HepG2 (cell line): ENCODE measurements around the gene PHF23. TPM values are rescaled to one million over a fixed set of nuclear protein-coding genes. Genes with fewer than 3 reads are reported as not detected.
A peak's percentile ranks its signal among the peaks of the same experiment; 100 is the strongest.

Source experiments
- AGO1 ChIP-seq: fragments of 200-400 bp; formaldehyde crosslinking; IDR thresholded peaks from 2 replicates; pipeline ENCODE4 v1.6.1; 2017; ENCODE audit warnings: mild to moderate bottlenecking, low read depth, low read length, moderate library complexity; ENCODE audit not compliant: poor library complexity, severe bottlenecking
- CHD4 ChIP-seq: fragments of 200-600 bp; sonication (generic); IDR thresholded peaks from 2 replicates; pipeline ENCODE4 v1.7.0; 2017; ENCODE audit warnings: mild to moderate bottlenecking, low read length, borderline replicate concordance
- RARA ChIP-seq: IDR thresholded peaks from 2 replicates; pipeline ENCODE4 v1.6.1; 2016; ENCODE audit warnings: missing genetic modification reagents, missing compliant biosample characterization
- RXRB ChIP-seq: IDR thresholded peaks from 2 replicates; pipeline ENCODE4 v1.6.1; 2016; ENCODE audit warnings: borderline replicate concordance, missing genetic modification reagents, missing compliant biosample characterization
- SIX4 ChIP-seq: sonication (generic); formaldehyde crosslinking; IDR thresholded peaks from 2 replicates; pipeline ENCODE4 v1.4.0; 2020; ENCODE audit warnings: missing genetic modification reagents
- SSRP1 ChIP-seq: IDR thresholded peaks from 2 replicates; pipeline ENCODE4 v1.6.1; 2016; ENCODE audit warnings: control low read depth
- ZMYM2 ChIP-seq: sonication (generic); formaldehyde crosslinking; IDR thresholded peaks from 2 replicates; pipeline ENCODE4 v1.8.0; 2022; ENCODE audit warnings: mild to moderate bottlenecking, missing genetic modification reagents
- ZNF101 ChIP-seq: sonication (generic); formaldehyde crosslinking; IDR thresholded peaks from 2 replicates; pipeline ENCODE4 v1.4.0; 2020; ENCODE audit warnings: mild to moderate bottlenecking, low read depth, missing genetic modification reagents, borderline replicate concordance
- ZNF274 ChIP-seq: sonication (generic); formaldehyde crosslinking; IDR thresholded peaks from 2 replicates; pipeline ENCODE4 v1.5.1; 2020; ENCODE audit warnings: mild to moderate bottlenecking, missing genetic modification reagents
- ZNF530 ChIP-seq: sonication (generic); formaldehyde crosslinking; IDR thresholded peaks from 2 replicates; pipeline ENCODE4 v1.5.0; 2020; ENCODE audit warnings: low read depth, mild to moderate bottlenecking, missing genetic modification reagents
- ZNF607 ChIP-seq: sonication (generic); formaldehyde crosslinking; IDR thresholded peaks from 2 replicates; pipeline ENCODE4 v1.5.1; 2020; ENCODE audit warnings: missing genetic modification reagents, mild to moderate bottlenecking, borderline replicate concordance
- ZNF790 ChIP-seq: sonication (generic); formaldehyde crosslinking; IDR thresholded peaks from 2 replicates; pipeline ENCODE4 v1.8.0; 2022; ENCODE audit warnings: missing genetic modification reagents, mild to moderate bottlenecking, borderline replicate concordance
- ZNF883 ChIP-seq: sonication (generic); formaldehyde crosslinking; IDR thresholded peaks from 2 replicates; pipeline ENCODE4 v1.5.1; 2020; ENCODE audit warnings: mild to moderate bottlenecking, missing genetic modification reagents; ENCODE audit errors: not compliant biosample characterization
- polyA plus RNA-seq, 8 experiments: library from polyadenylated mRNA; depleted of rRNA in 3 of 8; stranded (reverse) in 7 of 8; unstranded in 1 of 8; fragments of >200 nt; fragmentation: Illumina TruSeq in 4 of 8; extraction: Trizol in 4 of 8; gene quantifications; 2 replicates each; pipeline versions ENCODE4 v1.2.1 to v1.2.3, GENCODE V29; 2011 to 2016; ENCODE audit warnings: low read depth in 4 of 8, missing spikeins in 1 of 8, mixed read lengths in 1 of 8; ENCODE audit not compliant: insufficient read depth in 1 of 8
- total RNA-seq, 5 experiments: library from RNA; depleted of rRNA; stranded (reverse); fragments of >200 nt; fragmentation: Illumina TruSeq; extraction: Trizol; gene quantifications; 2 replicates each; pipeline ENCODE4 v1.2.3, GENCODE V29; 2016; ENCODE audit warnings: low read depth in 1 of 5
- TF ChIP-seq, protein P1 (sequence below): sonication (generic); formaldehyde crosslinking; IDR thresholded peaks from 2 replicates; pipeline ENCODE4 v1.4.0; 2020; ENCODE audit warnings: missing genetic modification reagents
- TF ChIP-seq, protein P2 (sequence below): sonication (generic); formaldehyde crosslinking; IDR thresholded peaks from 2 replicates; pipeline ENCODE4 v1.5.0; 2020; ENCODE audit warnings: missing genetic modification reagents
- TF ChIP-seq, protein P3 (sequence below): sonication (generic); formaldehyde crosslinking; IDR thresholded peaks from 2 replicates; pipeline ENCODE4 v1.8.0; 2022; ENCODE audit warnings: low read depth, missing genetic modification reagents
- TF ChIP-seq, protein P4 (sequence below): sonication (generic); formaldehyde crosslinking; IDR thresholded peaks from 2 replicates; pipeline ENCODE4 v1.9.0; 2022; ENCODE audit warnings: low read depth, missing genetic modification reagents
- TF ChIP-seq, protein P5 (sequence below): sonication (generic); formaldehyde crosslinking; IDR thresholded peaks from 2 replicates; pipeline ENCODE4 v1.4.0; 2020; ENCODE audit warnings: missing genetic modification reagents, borderline replicate concordance
- TF ChIP-seq, protein P6 (sequence below): sonication (generic); formaldehyde crosslinking; IDR thresholded peaks from 2 replicates; pipeline ENCODE4 v1.5.0; 2020; ENCODE audit warnings: mild to moderate bottlenecking, missing genetic modification reagents

Gene PHF23
- total and polyA plus RNA-seq, 2 of the 13 experiments (the other 11 are each of a cell fraction or from before 2014, with no cell fraction given) = 27.6 to 33.2 TPM

DNA sequence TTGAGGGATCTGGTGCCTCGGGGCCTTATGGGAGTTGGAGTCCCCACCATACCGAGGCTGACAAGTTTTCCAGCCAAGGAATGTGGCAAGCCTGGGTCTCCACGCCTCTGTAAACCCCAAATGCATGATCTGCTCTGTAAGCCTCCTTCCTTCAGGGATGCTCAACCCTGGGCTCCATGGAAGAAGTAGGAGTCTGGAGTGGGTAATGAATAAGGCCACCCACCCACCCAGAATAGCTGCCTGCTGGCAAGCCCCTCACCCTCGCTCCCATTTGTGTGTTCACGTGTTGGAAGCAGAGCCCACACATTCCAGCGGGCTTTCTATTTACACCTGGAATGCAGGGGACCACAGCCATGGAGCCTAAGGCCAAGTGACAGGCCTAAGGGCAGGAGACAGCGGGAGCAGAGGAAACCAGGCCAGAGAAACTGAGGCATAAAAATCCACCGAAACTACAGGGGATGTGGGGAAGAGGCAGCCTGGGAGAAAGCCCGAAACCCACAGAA lies 24.1 kb downstream of the PHF23 start (continued):
- TF ChIP-seq, protein P1, sequence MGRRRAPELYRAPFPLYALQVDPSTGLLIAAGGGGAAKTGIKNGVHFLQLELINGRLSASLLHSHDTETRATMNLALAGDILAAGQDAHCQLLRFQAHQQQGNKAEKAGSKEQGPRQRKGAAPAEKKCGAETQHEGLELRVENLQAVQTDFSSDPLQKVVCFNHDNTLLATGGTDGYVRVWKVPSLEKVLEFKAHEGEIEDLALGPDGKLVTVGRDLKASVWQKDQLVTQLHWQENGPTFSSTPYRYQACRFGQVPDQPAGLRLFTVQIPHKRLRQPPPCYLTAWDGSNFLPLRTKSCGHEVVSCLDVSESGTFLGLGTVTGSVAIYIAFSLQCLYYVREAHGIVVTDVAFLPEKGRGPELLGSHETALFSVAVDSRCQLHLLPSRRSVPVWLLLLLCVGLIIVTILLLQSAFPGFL (CRISPR knock-in tag) = no peak
- TF ChIP-seq, protein P2, sequence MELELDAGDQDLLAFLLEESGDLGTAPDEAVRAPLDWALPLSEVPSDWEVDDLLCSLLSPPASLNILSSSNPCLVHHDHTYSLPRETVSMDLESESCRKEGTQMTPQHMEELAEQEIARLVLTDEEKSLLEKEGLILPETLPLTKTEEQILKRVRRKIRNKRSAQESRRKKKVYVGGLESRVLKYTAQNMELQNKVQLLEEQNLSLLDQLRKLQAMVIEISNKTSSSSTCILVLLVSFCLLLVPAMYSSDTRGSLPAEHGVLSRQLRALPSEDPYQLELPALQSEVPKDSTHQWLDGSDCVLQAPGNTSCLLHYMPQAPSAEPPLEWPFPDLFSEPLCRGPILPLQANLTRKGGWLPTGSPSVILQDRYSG = no peak
- no peak for TF ChIP-seq RARA (CRISPR knock-in tag)
- TF ChIP-seq, protein P3, sequence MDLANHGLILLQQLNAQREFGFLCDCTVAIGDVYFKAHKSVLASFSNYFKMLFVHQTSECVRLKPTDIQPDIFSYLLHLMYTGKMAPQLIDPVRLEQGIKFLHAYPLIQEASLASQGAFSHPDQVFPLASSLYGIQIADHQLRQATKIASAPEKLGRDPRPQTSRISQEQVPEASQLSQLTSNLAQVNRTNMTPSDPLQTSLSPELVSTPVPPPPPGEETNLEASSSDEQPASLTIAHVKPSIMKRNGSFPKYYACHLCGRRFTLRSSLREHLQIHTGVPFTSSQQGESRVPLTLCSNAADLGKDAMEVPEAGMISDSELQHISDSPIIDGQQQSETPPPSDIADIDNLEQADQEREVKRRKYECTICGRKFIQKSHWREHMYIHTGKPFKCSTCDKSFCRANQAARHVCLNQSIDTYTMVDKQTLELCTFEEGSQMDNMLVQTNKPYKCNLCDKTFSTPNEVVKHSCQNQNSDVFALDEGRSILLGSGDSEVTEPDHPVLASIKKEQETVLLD (CRISPR knock-in tag) = no peak
- TF ChIP-seq SIX4 = no peak
- TF ChIP-seq, protein P4, sequence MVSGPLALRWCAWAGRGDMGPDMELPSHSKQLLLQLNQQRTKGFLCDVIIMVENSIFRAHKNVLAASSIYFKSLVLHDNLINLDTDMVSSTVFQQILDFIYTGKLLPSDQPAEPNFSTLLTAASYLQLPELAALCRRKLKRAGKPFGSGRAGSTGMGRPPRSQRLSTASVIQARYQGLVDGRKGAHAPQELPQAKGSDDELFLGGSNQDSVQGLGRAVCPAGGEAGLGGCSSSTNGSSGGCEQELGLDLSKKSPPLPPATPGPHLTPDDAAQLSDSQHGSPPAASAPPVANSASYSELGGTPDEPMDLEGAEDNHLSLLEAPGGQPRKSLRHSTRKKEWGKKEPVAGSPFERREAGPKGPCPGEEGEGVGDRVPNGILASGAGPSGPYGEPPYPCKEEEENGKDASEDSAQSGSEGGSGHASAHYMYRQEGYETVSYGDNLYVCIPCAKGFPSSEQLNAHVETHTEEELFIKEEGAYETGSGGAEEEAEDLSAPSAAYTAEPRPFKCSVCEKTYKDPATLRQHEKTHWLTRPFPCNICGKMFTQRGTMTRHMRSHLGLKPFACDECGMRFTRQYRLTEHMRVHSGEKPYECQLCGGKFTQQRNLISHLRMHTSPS (CRISPR knock-in tag) = no peak
- no peak for TF ChIP-seq ZNF790 (CRISPR knock-in tag)
- TF ChIP-seq, protein P5, sequence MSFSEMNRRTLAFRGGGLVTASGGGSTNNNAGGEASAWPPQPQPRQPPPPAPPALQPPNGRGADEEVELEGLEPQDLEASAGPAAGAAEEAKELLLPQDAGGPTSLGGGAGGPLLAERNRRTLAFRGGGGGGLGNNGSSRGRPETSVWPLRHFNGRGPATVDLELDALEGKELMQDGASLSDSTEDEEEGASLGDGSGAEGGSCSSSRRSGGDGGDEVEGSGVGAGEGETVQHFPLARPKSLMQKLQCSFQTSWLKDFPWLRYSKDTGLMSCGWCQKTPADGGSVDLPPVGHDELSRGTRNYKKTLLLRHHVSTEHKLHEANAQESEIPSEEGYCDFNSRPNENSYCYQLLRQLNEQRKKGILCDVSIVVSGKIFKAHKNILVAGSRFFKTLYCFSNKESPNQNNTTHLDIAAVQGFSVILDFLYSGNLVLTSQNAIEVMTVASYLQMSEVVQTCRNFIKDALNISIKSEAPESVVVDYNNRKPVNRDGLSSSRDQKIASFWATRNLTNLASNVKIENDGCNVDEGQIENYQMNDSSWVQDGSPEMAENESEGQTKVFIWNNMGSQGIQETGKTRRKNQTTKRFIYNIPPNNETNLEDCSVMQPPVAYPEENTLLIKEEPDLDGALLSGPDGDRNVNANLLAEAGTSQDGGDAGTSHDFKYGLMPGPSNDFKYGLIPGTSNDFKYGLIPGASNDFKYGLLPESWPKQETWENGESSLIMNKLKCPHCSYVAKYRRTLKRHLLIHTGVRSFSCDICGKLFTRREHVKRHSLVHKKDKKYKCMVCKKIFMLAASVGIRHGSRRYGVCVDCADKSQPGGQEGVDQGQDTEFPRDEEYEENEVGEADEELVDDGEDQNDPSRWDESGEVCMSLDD (CRISPR knock-in tag) = no peak
- no peak for TF ChIP-seq ZMYM2
- no peak for TF ChIP-seq ZNF883 (CRISPR knock-in tag)
- TF ChIP-seq CHD4 = no peak
- TF ChIP-seq ZNF607 (CRISPR knock-in tag) = no peak
- peak; percentile 5; the same call in 1 of the 2 replicates for TF ChIP-seq SSRP1 (CRISPR knock-in tag)
- TF ChIP-seq, protein P6, sequence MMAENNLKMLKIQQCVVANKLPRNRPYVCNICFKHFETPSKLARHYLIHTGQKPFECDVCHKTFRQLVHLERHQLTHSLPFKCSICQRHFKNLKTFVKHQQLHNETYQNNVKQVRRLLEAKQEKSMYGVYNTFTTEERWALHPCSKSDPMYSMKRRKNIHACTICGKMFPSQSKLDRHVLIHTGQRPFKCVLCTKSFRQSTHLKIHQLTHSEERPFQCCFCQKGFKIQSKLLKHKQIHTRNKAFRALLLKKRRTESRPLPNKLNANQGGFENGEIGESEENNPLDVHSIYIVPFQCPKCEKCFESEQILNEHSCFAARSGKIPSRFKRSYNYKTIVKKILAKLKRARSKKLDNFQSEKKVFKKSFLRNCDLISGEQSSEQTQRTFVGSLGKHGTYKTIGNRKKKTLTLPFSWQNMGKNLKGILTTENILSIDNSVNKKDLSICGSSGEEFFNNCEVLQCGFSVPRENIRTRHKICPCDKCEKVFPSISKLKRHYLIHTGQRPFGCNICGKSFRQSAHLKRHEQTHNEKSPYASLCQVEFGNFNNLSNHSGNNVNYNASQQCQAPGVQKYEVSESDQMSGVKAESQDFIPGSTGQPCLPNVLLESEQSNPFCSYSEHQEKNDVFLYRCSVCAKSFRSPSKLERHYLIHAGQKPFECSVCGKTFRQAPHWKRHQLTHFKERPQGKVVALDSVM (CRISPR knock-in tag) = no peak
- TF ChIP-seq AGO1 = no peak
- no peak for TF ChIP-seq ZNF530 (CRISPR knock-in tag)
- TF ChIP-seq RXRB = no peak
- TF ChIP-seq ZNF101 (CRISPR knock-in tag) = no peak
- TF ChIP-seq ZNF274 (CRISPR knock-in tag) = no peak
